Ovary (tissue), 3 donors: ENCODE measurements around the gene RUNX2.

Source experiments
- EP300 ChIP-seq: sonication (generic); formaldehyde crosslinking; IDR thresholded peaks from one replicate; pipeline ENCODE4 v1.6.1; 2017; ENCODE audit warnings: antibody characterized with exemption
- POLR2A ChIP-seq: fragments of 450-650 bp; IDR thresholded peaks from one replicate; pipeline ENCODE4 v1.6.1; 2017; ENCODE audit warnings: antibody characterized with exemption, mild to moderate bottlenecking, moderate library complexity
- TF ChIP-seq, protein P1 (sequence below), 3 donors: fragments of 450-650 bp in 2 of 3; fragments of 200-600 bp in 1 of 3; IDR thresholded peaks; one replicate each; pipeline versions ENCODE4 v1.5.1 to v1.8.0; 2016 to 2022; ENCODE audit warnings: antibody characterized with exemption in 3 of 3, mild to moderate bottlenecking in 1 of 3
- donor health status: DM: no; HTN: no; CAD: no.

DNA sequence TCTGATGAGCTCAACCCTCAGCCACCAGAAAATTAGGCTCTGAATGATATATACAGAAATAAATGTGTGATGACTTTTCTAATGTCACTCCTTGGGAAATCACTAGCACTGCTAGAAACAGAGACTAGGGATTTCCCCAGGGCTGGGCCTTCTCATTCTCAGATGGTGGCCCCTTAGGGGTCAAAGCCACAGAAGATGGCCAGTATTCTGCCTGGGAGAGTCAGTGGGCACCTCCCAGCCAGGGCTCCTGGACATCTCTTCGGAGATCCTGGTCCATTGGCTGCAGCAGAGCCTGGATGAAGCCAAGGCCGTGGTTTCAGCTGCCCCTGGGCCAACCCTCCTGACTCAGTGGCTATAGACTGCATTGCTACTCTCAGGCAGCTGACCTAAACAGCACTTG, 326.5 kb downstream of the RUNX2 start:
- TF ChIP-seq POLR2A (no peak), EP300 (no peak)
- TF ChIP-seq, protein P1, sequence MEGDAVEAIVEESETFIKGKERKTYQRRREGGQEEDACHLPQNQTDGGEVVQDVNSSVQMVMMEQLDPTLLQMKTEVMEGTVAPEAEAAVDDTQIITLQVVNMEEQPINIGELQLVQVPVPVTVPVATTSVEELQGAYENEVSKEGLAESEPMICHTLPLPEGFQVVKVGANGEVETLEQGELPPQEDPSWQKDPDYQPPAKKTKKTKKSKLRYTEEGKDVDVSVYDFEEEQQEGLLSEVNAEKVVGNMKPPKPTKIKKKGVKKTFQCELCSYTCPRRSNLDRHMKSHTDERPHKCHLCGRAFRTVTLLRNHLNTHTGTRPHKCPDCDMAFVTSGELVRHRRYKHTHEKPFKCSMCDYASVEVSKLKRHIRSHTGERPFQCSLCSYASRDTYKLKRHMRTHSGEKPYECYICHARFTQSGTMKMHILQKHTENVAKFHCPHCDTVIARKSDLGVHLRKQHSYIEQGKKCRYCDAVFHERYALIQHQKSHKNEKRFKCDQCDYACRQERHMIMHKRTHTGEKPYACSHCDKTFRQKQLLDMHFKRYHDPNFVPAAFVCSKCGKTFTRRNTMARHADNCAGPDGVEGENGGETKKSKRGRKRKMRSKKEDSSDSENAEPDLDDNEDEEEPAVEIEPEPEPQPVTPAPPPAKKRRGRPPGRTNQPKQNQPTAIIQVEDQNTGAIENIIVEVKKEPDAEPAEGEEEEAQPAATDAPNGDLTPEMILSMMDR (IDR thresholded peaks at IDR 0.05), result no peak
